Esophagus squamous epithelium (tissue), 5 donors: ENCODE results near the gene BICC1. TPM values are rescaled to one million over a fixed set of nuclear protein-coding genes. Genes with fewer than 3 reads are reported as not detected.

Experiments
- DNase-seq: peaks from one replicate; lab custom pipeline; 2025; lab: John Stamatoyannopoulos, UW
- H3K27ac ChIP-seq, 4 donors: fragments of 200-600 bp; sonication (generic); one replicate each; pipeline ENCODE4 v1.5.1; 2016 to 2019; ENCODE audit warnings: mild to moderate bottlenecking in 1 of 4
- H3K27me3 ChIP-seq, 4 donors: fragments of 200-600 bp; sonication (generic); 1 replicate in 3 of 4; 2 replicates in 1 of 4; pipeline versions ENCODE4 v1.5.1 to v1.6.0; 2017 to 2021; ENCODE audit warnings: antibody characterized with exemption in 1 of 4
- H3K36me3 ChIP-seq, 3 donors: fragments of 200-600 bp; sonication (generic); one replicate each; pipeline ENCODE4 v1.5.1; 2016 to 2019
- H3K4me1 ChIP-seq, 3 donors: fragments of 200-600 bp; sonication (generic); one replicate each; pipeline ENCODE4 v1.5.1; 2017 to 2019
- H3K4me3 ChIP-seq, 4 donors: fragments of 200-600 bp; sonication (generic); 1 replicate in 3 of 4; 2 replicates in 1 of 4; pipeline ENCODE4 v1.5.1; 2016 to 2019; ENCODE audit warnings: mild to moderate bottlenecking in 2 of 4, moderate library complexity in 1 of 4
- H3K9me3 ChIP-seq, 3 donors: fragments of 200-600 bp; sonication (generic); one replicate each; pipeline ENCODE4 v1.5.1; 2016 to 2019
- POLR2A ChIP-seq, 4 donors: fragments of 450-650 bp; IDR thresholded peaks; one replicate each; pipeline ENCODE4 v1.6.1; 2017; ENCODE audit warnings: antibody characterized with exemption in 4 of 4, mild to moderate bottlenecking in 4 of 4, moderate library complexity in 3 of 4
- WGBS, 2 donors: methylation state at CpG; one replicate each; pipeline ENCODE4 v1.1.5; 2018; 5-methylcytosine and 5-hydroxymethylcytosine counted together
- intact Hi-C: fragments of 100-400 bp; cut with DNase I; formaldehyde crosslinking; loops from one replicate; pipeline ENCODE4 v1.15.0; 2022
- total RNA-seq, 4 donors: library from RNA; depleted of rRNA; stranded (reverse); fragments of >200 nt; gene quantifications; one replicate each; pipeline ENCODE4 v1.1.0, GENCODE V29; 2016
- TF ChIP-seq, protein P1 (sequence below), 6 experiments: fragments of 450-650 bp in 4 of 6; fragments of 200-600 bp in 2 of 6; sonication (generic) in 2 of 6; IDR thresholded peaks; one replicate each; pipeline ENCODE4 v1.5.1; 2016 to 2019; ENCODE audit warnings: antibody characterized with exemption in 6 of 6, mild to moderate bottlenecking in 4 of 6, moderate library complexity in 4 of 6
- donor health status: DM: yes; HTN: yes; CAD: no.

The BICC1 gene
- total RNA-seq, 4 donors from 2014 or later: 0.11 to 8.2 (median 2.0) TPM

DNA sequence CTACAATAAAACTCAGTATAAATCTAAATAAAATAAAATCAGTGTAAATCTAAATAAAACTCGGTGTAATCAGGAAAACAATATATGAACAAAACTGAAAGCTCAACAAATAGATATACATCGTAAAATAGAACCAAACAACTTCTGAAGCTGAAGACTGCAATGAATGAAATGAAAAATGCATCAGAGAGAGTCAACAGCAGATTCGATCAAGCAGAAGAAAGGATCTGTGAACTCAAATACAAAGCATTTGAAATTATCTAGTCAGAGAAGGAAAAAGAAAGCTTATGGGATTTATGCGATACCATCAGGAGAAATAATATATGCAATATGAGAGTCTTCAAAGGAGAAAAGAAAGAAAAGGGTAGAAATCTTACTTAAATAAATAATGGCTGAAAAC is 255.0 kb downstream of the BICC1 start:
- TF ChIP-seq POLR2A (IDR thresholded peaks at IDR 0.05): no peak
- TF ChIP-seq, protein P1, sequence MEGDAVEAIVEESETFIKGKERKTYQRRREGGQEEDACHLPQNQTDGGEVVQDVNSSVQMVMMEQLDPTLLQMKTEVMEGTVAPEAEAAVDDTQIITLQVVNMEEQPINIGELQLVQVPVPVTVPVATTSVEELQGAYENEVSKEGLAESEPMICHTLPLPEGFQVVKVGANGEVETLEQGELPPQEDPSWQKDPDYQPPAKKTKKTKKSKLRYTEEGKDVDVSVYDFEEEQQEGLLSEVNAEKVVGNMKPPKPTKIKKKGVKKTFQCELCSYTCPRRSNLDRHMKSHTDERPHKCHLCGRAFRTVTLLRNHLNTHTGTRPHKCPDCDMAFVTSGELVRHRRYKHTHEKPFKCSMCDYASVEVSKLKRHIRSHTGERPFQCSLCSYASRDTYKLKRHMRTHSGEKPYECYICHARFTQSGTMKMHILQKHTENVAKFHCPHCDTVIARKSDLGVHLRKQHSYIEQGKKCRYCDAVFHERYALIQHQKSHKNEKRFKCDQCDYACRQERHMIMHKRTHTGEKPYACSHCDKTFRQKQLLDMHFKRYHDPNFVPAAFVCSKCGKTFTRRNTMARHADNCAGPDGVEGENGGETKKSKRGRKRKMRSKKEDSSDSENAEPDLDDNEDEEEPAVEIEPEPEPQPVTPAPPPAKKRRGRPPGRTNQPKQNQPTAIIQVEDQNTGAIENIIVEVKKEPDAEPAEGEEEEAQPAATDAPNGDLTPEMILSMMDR (IDR thresholded peaks at IDR 0.05): no peak
- H3K9me3 ChIP-seq: peaks cover 0 to 12% (median 0%) of the 10 kb centered on the region in 3 donors
- WGBS, 2 donors: 89 to 91% methylated on average over 4 of the region's 4 CpGs
- H3K27ac ChIP-seq: no peak overlapping the region
- intact Hi-C loops: no loop called here
- H3K27me3 ChIP-seq: no peaks in the 10 kb centered on the region
- no peaks in the 10 kb centered on the region for H3K36me3 ChIP-seq
- no peak overlapping the region for H3K4me3 ChIP-seq
- DNase-seq: no peak
- H3K4me1 ChIP-seq: no peaks in the 10 kb centered on the region

DNA sequence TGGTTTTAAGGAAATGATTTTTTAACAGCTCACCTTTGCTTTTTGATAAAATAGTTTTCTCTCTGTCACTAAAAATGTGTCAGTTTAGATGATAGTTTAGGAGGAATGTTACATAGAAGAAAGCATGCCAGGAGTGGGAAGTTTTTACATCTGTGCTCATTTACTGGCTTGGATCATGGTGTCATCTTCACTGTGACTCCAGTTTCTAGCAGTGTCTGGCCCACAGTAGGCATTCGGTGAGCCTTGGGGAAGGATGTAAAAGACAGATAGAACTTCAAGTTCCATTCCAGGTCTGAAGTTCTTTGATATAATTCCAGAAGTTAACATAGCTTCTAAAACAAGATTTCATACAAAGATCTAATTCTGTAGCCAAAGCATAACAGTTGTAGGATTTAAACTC is 259.2 kb downstream of the BICC1 start:
- intact Hi-C loops: no loop called here
- 53 to 73% methylated on average over 1 of the region's 1 CpG for WGBS, 2 donors
- TF ChIP-seq POLR2A (IDR thresholded peaks at IDR 0.05): no peak
- TF ChIP-seq, protein P1 (IDR thresholded peaks at IDR 0.05): no peak
- no peak overlapping the region for H3K27ac ChIP-seq
- no peaks in the 10 kb centered on the region for H3K27me3 ChIP-seq
- H3K4me3 ChIP-seq: no peak overlapping the region
- H3K4me1 ChIP-seq: no peaks in the 10 kb centered on the region
- peaks cover 0 to 12% (median 0%) of the 10 kb centered on the region in 3 donors for H3K9me3 ChIP-seq
- no peak for DNase-seq
- H3K36me3 ChIP-seq: no peaks in the 10 kb centered on the region

DNA sequence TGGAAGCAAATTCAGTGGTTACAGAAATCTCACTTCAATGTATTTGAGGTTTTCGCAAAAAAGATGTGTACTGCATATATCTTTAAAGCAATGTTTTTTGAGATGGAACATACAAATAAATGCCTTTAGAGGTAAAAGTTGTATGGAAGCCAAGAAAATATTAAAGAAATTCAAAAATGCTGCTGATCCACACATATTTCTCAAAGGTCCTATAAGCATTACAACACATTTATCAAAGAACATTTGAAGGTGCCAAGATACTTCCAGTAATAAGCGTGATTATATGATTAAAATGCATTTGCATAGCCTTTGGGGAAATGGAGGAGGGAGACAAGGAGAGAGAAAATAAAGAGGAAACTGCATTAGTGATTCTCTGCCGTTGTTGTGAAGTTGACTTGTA is 260.1 kb downstream of the BICC1 start:
- no peak for TF ChIP-seq POLR2A (IDR thresholded peaks at IDR 0.05)
- TF ChIP-seq, protein P1 (IDR thresholded peaks at IDR 0.05): no peak
- Histone ChIP-seq H3K4me3 (no peak overlapping the region), H3K27ac (no peak overlapping the region), H3K27me3 (no peaks in the 10 kb centered on the region), H3K36me3 (no peaks in the 10 kb centered on the region), H3K4me1 (no peaks in the 10 kb centered on the region), H3K9me3 (peaks cover 0 to 3% (median 0%) of the 10 kb centered on the region in 3 donors)
- DNase-seq: no peak
- 65 to 74% methylated on average over 3 of the region's 3 CpGs for WGBS, 2 donors
- intact Hi-C loops: no loop called here

DNA sequence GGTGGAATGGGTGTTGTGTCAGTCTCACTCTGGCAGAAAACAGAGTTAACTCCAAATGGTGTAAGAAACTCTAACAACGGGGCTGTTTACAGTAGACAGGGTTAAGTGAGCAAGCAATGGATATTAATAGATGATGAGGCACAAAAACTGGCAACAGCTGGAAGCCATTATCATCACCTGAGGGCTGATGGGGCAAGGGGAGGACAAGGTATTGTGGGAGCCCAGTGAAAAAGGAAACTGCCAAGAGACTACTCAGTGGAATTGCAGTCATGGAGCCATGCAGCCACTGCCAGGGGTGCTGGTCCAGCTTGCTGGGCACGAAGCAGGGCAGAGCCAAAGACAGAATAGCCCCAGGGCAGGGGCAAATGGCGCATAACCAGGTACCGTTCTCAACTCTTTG is 260.7 kb downstream of the BICC1 start:
- no peak overlapping the region for H3K4me3 ChIP-seq
- intact Hi-C loops: no loop called here
- no peak for DNase-seq
- H3K36me3 ChIP-seq: no peaks in the 10 kb centered on the region
- H3K9me3 ChIP-seq: no peaks in the 10 kb centered on the region
- H3K27me3 ChIP-seq: no peaks in the 10 kb centered on the region
- no peak for TF ChIP-seq POLR2A (IDR thresholded peaks at IDR 0.05)
- TF ChIP-seq, protein P1 (IDR thresholded peaks at IDR 0.05): no peak
- 63 to 70% methylated on average over 4 of the region's 4 CpGs for WGBS, 2 donors
- H3K4me1 ChIP-seq: no peaks in the 10 kb centered on the region
- H3K27ac ChIP-seq: no peak overlapping the region

DNA sequence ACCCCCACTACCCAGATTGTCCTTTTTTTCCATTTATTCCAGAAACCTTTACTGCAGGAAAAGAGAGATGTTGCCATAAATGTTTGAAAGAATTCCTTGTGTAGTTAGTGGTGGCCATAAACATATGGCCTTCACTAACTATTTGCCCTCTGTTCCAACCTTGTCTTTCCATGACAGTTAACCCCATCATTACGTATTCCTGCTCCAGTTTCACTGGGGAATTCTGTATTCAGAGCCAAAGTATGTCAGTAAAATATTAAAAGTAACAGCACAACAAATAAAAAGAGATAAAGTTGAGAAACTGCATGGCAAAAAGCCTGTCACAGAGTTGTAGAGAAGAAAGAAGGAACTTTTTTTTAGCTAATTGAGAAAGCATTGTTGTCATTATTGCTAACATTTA is 261.3 kb downstream of the BICC1 start:
- TF ChIP-seq POLR2A (IDR thresholded peaks at IDR 0.05): no peak
- TF ChIP-seq, protein P1 (IDR thresholded peaks at IDR 0.05): no peak
- no peaks in the 10 kb centered on the region for H3K27me3 ChIP-seq
- H3K4me1 ChIP-seq: no peaks in the 10 kb centered on the region
- intact Hi-C loops: no loop called here
- H3K9me3 ChIP-seq: no peaks in the 10 kb centered on the region
- no peaks in the 10 kb centered on the region for H3K36me3 ChIP-seq
- 56 to 65% methylated on average over 1 of the region's 1 CpG for WGBS, 2 donors
- no peak for DNase-seq
- H3K4me3 ChIP-seq: no peak overlapping the region
- no peak overlapping the region for H3K27ac ChIP-seq
